Parathyroid adenoma (tissue), 2 donors: ENCODE results near the gene EXOC4.

Experiments used
- H2AFZ ChIP-seq: fragments of 300-600 bp; sonication (generic); one replicate; pipeline ENCODE4 v1.7.0; 2017; ENCODE audit warnings: antibody characterized with exemption, mild to moderate bottlenecking
- H3K27ac ChIP-seq: fragments of 300-600 bp; sonication (generic); one replicate; pipeline ENCODE4 v1.7.0; 2017
- H3K27me3 ChIP-seq: fragments of 300-600 bp; sonication (generic); one replicate; pipeline ENCODE4 v1.7.0; 2017; ENCODE audit warnings: low read length; ENCODE audit not compliant: control insufficient read depth, insufficient read depth
- H3K36me3 ChIP-seq: fragments of 300-600 bp; sonication (generic); one replicate; pipeline ENCODE4 v1.7.0; 2017; ENCODE audit warnings: low read length; ENCODE audit not compliant: control insufficient read depth, insufficient read depth
- H3K4me1 ChIP-seq: fragments of 300-600 bp; sonication (generic); one replicate; pipeline ENCODE4 v1.7.0; 2017; ENCODE audit warnings: control low read depth
- H3K4me2 ChIP-seq: fragments of 300-600 bp; sonication (generic); one replicate; pipeline ENCODE4 v1.7.0; 2017; ENCODE audit warnings: low read length
- H3K4me3 ChIP-seq: fragments of 300-600 bp; sonication (generic); one replicate; pipeline ENCODE4 v1.7.0; 2017; ENCODE audit warnings: low read depth, low read length
- H3K79me2 ChIP-seq: fragments of 300-600 bp; sonication (generic); one replicate; pipeline ENCODE4 v1.7.0; 2017; ENCODE audit warnings: control low read depth
- H3K9ac ChIP-seq: fragments of 300-600 bp; sonication (generic); one replicate; pipeline ENCODE4 v1.7.0; 2017; ENCODE audit warnings: mild to moderate bottlenecking
- H3K9me3 ChIP-seq: fragments of 300-600 bp; sonication (generic); one replicate; pipeline ENCODE4 v1.7.0; 2017; ENCODE audit warnings: low read length; ENCODE audit not compliant: control insufficient read depth
- TF ChIP-seq, protein P1 (sequence below): fragments of 300-600 bp; sonication (generic); IDR thresholded peaks from one replicate; pipeline ENCODE4 v1.7.0; 2017; ENCODE audit warnings: antibody characterized with exemption, mild to moderate bottlenecking
- donor health status: primary hyperparathyroidism.

The EXOC4 gene

DNA sequence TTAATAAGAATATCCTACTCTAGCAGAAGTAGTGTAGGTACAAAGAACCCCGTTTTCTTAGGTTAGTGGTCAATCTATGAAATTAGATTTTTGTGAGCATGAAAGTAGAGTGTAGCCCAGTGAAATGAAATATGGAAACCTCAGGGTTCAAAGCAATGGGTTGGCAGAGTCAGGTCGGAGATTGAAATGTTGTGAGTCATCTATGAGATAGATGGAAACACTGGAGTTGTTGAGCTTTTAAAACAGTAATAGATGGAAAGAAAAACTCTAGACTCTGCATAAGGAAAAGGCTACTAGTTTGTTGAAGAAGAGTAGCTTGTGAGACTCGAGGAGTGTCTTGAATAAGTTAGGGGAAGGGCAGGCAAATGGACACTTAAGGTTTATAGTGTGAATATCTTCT is 251.9 kb downstream of the EXOC4 start:
- Histone ChIP-seq H3K4me3 (no peak overlapping the region), H3K27me3 (no peaks in the 10 kb centered on the region), H3K4me1 (no peaks in the 10 kb centered on the region), H3K79me2 (no peaks in the 10 kb centered on the region), H3K4me2 (no peak overlapping the region), H3K36me3 (no peaks in the 10 kb centered on the region), H2AFZ (no peak overlapping the region), H3K9me3 (no peaks in the 10 kb centered on the region), H3K27ac (no peak overlapping the region), H3K9ac (no peak overlapping the region)
- TF ChIP-seq, protein P1, sequence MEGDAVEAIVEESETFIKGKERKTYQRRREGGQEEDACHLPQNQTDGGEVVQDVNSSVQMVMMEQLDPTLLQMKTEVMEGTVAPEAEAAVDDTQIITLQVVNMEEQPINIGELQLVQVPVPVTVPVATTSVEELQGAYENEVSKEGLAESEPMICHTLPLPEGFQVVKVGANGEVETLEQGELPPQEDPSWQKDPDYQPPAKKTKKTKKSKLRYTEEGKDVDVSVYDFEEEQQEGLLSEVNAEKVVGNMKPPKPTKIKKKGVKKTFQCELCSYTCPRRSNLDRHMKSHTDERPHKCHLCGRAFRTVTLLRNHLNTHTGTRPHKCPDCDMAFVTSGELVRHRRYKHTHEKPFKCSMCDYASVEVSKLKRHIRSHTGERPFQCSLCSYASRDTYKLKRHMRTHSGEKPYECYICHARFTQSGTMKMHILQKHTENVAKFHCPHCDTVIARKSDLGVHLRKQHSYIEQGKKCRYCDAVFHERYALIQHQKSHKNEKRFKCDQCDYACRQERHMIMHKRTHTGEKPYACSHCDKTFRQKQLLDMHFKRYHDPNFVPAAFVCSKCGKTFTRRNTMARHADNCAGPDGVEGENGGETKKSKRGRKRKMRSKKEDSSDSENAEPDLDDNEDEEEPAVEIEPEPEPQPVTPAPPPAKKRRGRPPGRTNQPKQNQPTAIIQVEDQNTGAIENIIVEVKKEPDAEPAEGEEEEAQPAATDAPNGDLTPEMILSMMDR = no peak

- no peak overlapping the region for H3K9ac ChIP-seq
- H3K27me3 ChIP-seq = no peaks in the 10 kb centered on the region
- H3K4me1 ChIP-seq = no peaks in the 10 kb centered on the region
Observed at GRCh38 chr7:133509822-133510221, 256.9 kb downstream of the EXOC4 start.

GRCh38 chr7:133510326-133511055 is 257.6 kb downstream of the EXOC4 start:
- no peaks in the 10 kb centered on the region for H3K4me1 ChIP-seq
- H3K9me3 ChIP-seq = no peaks in the 10 kb centered on the region
- H3K27me3 ChIP-seq = no peaks in the 10 kb centered on the region
- TF ChIP-seq, protein P1 = no peak
- peaks cover 2% of the 10 kb centered on the region for H3K79me2 ChIP-seq
- no peak overlapping the region for H3K4me3 ChIP-seq
- no peak overlapping the region for H3K27ac ChIP-seq
- H3K36me3 ChIP-seq = no peaks in the 10 kb centered on the region
- no peak overlapping the region for H3K9ac ChIP-seq
- no peak overlapping the region for H2AFZ ChIP-seq
- no peak overlapping the region for H3K4me2 ChIP-seq

More at GRCh38 chr7:133509822-133510221, 256.9 kb downstream of the EXOC4 start:
- H3K36me3 ChIP-seq = no peaks in the 10 kb centered on the region
- no peak overlapping the region for H3K4me2 ChIP-seq
- H3K79me2 ChIP-seq = peaks cover 2% of the 10 kb centered on the region
- TF ChIP-seq, protein P1 = no peak
- H3K4me3 ChIP-seq = no peak overlapping the region
- H3K27ac ChIP-seq = no peak overlapping the region
- no peaks in the 10 kb centered on the region for H3K9me3 ChIP-seq
- no peak overlapping the region for H2AFZ ChIP-seq

DNA sequence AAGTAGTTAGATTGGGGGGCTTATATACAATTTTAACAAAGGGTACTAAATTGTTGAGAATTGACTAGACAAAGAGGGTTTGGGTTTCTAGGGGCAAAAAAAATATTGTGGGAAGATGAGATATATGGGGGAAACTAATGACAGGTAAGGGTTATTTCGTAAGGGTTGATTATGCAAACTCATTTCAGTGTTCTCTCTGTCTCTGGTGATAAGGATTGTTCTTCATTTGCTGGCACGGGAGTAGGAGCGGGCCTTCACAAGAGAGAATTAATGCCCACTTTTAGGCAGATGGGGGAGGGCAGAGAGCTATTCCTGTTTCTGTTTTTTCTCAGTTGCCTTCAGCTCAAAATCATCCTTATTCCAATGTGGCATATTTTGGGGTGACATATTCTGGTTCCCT is 258.4 kb downstream of the EXOC4 start:
- H3K4me1 ChIP-seq = no peaks in the 10 kb centered on the region
- no peak overlapping the region for H2AFZ ChIP-seq
- H3K9ac ChIP-seq = no peak overlapping the region
- H3K27me3 ChIP-seq = no peaks in the 10 kb centered on the region
- no peaks in the 10 kb centered on the region for H3K9me3 ChIP-seq
- TF ChIP-seq, protein P1 = no peak
- H3K36me3 ChIP-seq = no peaks in the 10 kb centered on the region
- no peak overlapping the region for H3K4me2 ChIP-seq
- H3K79me2 ChIP-seq = peaks cover 2% of the 10 kb centered on the region
- H3K4me3 ChIP-seq = no peak overlapping the region
- no peak overlapping the region for H3K27ac ChIP-seq

DNA sequence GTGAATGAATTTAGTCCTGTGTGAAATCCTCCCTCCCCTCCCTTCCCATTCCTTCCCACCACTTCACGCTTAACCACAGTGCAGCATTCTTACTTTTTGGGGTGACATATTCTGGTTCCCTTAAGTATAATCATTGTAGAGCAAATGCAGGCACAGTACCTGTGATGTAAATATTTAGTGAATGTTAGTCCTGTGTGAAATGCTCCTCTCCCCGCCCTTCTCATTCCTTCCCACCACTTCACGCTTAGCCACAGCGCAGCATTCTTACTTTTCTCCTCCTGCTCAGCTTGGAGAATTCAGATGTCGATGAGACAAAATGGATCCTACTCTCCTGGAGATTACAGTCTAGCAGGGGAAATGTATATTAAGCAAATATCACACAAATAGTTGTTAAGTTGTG is 258.8 kb downstream of the EXOC4 start:
- H2AFZ ChIP-seq = no peak overlapping the region
- TF ChIP-seq, protein P1 = no peak

More for the DNA sequence above, 258.8 kb downstream of the EXOC4 start:
- no peak overlapping the region for H3K4me2 ChIP-seq
- H3K27me3 ChIP-seq = no peaks in the 10 kb centered on the region
- H3K4me3 ChIP-seq = no peak overlapping the region
- no peaks in the 10 kb centered on the region for H3K4me1 ChIP-seq
- H3K9me3 ChIP-seq = no peaks in the 10 kb centered on the region
- H3K79me2 ChIP-seq = peaks cover 2% of the 10 kb centered on the region
- H3K9ac ChIP-seq = no peak overlapping the region
- H3K36me3 ChIP-seq = no peaks in the 10 kb centered on the region
- no peak overlapping the region for H3K27ac ChIP-seq
